IPS DF 6.9 (cell line): Measurements from ENCODE around the gene TCTN1.
"Not testable (repeated sequence)": the region's sequence is repeated elsewhere in the genome, so short reads cannot be mapped to it uniquely, and the experiment has no call there.

ENCODE experiments used
- DNase-seq: peaks from one replicate; pipeline ENCODE4 v3.0.0-alpha.2; 2013; ENCODE audit warnings: low read depth, low spot score
- H3K27ac ChIP-seq: one replicate; pipeline ENCODE4 v1.5.1; 2013; ENCODE audit warnings: low read length, control low read depth
- H3K27me3 ChIP-seq: 2 replicates; pipeline ENCODE4 v1.6.1; 2013; ENCODE audit warnings: mild to moderate bottlenecking, low read length; ENCODE audit not compliant: control insufficient read depth, insufficient read depth
- H3K36me3 ChIP-seq: 2 replicates; pipeline ENCODE4 v1.6.1; 2013; ENCODE audit warnings: low read length; ENCODE audit not compliant: control insufficient read depth, insufficient read depth
- H3K4me1 ChIP-seq: 2 replicates; pipeline ENCODE4 v1.6.1; 2013; ENCODE audit warnings: low read length; ENCODE audit not compliant: control insufficient read depth, insufficient read depth
- H3K4me3 ChIP-seq: 2 replicates; pipeline ENCODE4 v1.5.1; 2013; ENCODE audit warnings: mild to moderate bottlenecking, low read length
- H3K9me3 ChIP-seq: 2 replicates; pipeline ENCODE4 v1.6.1; 2013; ENCODE audit warnings: low read length, inconsistent platforms; ENCODE audit not compliant: control insufficient read depth, insufficient read depth
- WGBS: extraction: QIAGEN DNeasy Blood & Tissue Kit; methylation state at CpG from one replicate; pipeline ENCODE4 v1.1.7; 2013; ENCODE audit warnings: mixed read lengths, missing lambda C conversion rate; ENCODE audit not compliant: insufficient read length, insufficient coverage; 5-methylcytosine and 5-hydroxymethylcytosine counted together

TCTN1 gene

GRCh38 chr12:110639336-110640141, 25.6 kb downstream of the TCTN1 start:
- Histone ChIP-seq H3K9me3 (no peaks in the 10 kb centered on the region), H3K4me1 (no peaks in the 10 kb centered on the region), H3K27me3 (no peaks in the 10 kb centered on the region), H3K36me3 (no peaks in the 10 kb centered on the region), H3K4me3 (no peak overlapping the region), H3K27ac (no peak overlapping the region)
- no peak for DNase-seq
- 100% methylated on average over 1 of the region's 7 CpGs for WGBS

GRCh38 chr12:110640275-110641025, 26.5 kb downstream of the TCTN1 start:
- Histone ChIP-seq H3K4me1 (no peaks in the 10 kb centered on the region), H3K36me3 (no peaks in the 10 kb centered on the region), H3K27me3 (no peaks in the 10 kb centered on the region), H3K9me3 (no peaks in the 10 kb centered on the region), H3K4me3 (no peak overlapping the region), H3K27ac (no peak overlapping the region)
- no CpG with 5 or more reads among the region's 15 CpGs for WGBS
- DNase-seq, result no peak

DNA sequence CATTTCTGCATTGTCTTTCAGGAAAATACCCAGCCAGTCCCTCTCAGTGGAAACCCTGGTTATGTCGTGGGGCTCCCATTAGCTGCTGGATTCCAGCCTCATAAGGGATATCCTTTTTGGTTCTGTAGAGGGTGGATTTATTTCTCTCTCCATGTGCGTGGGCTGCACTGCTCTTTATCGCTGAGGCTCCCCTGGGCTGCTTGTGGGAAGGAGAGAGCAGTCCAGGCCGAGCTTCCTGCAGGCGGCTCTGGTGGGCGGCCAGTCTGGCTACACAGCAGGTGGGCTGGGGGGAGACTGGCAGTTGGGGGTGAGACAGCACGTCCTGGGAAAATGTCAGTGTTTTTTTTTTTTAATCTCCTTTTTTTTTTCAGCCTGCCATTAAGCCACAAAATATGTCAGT, 27.6 kb downstream of the TCTN1 start:
- Histone ChIP-seq H3K9me3 (no peaks in the 10 kb centered on the region), H3K27me3 (no peaks in the 10 kb centered on the region), H3K36me3 (no peaks in the 10 kb centered on the region), H3K4me3 (no peak overlapping the region), H3K27ac (no peak overlapping the region), H3K4me1 (no peaks in the 10 kb centered on the region)
- WGBS, result no CpG with 5 or more reads among the region's 7 CpGs
- no peak for DNase-seq

DNA sequence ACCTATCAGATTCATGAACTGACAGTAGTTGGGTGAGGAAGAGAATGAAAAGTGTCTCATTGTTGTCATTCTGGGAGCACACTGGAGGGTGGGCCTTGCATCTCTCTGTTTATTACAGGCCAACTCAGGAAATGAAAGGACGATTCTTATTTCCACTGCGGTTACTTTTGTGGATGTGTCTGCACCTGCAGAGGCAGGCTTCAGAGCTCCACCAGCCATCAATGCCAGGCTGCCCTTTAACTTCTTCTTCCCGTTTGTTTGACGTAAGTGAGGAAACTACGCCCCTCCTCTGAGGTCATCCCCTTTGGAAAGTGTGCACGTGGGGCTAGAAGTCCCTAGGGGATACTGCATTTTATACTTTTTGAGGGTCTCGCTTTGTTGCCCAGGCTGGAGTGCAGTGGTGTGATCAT, 33.7 kb downstream of the TCTN1 start:
- no peak overlapping the region for H3K4me3 ChIP-seq
- no peak overlapping the region for H3K27ac ChIP-seq
- H3K9me3 ChIP-seq, result no peaks in the 10 kb centered on the region
- DNase-seq, result no peak
- no peaks in the 10 kb centered on the region for H3K27me3 ChIP-seq
- no peaks in the 10 kb centered on the region for H3K4me1 ChIP-seq
- peaks cover 2% of the 10 kb centered on the region; the same call in 1 of the 2 replicates for H3K36me3 ChIP-seq
- no CpG with 5 or more reads among the region's 7 CpGs for WGBS

DNA sequence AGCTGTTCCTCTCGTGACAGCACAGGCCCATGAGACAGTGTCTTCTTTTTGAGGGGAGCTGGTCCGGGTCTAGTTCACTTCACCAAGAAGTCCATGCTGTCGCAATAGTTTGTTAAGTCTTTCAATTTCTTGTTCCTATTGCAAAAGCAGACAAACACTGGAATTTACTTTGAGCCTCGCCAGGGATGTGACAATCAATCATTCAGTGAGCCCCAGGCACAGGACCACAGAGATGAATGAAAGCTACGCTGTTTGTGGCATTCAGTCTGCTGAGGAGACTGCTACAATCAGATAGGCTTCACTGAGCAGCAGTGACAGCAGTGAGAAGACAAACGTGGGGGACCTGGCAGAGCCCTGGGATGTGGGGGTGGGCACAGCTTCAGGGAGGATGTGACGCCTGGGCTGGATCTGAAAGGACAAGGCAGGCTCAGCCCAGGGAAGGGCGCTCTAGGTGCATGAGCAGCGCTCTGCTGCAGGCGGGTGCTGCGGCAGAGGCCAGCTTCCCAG, 35.5 kb downstream of the TCTN1 start:
- WGBS, result no CpG with 5 or more reads among the region's 11 CpGs
- Histone ChIP-seq H3K27ac (no peak overlapping the region), H3K36me3 (peaks cover 2% of the 10 kb centered on the region; the same call in 1 of the 2 replicates), H3K4me3 (no peak overlapping the region), H3K9me3 (no peaks in the 10 kb centered on the region), H3K4me1 (0 out of 2 replicates have a peak, but pooled peaks cover 1% of the 10 kb centered on the region), H3K27me3 (no peaks in the 10 kb centered on the region)
- no peak for DNase-seq

DNA sequence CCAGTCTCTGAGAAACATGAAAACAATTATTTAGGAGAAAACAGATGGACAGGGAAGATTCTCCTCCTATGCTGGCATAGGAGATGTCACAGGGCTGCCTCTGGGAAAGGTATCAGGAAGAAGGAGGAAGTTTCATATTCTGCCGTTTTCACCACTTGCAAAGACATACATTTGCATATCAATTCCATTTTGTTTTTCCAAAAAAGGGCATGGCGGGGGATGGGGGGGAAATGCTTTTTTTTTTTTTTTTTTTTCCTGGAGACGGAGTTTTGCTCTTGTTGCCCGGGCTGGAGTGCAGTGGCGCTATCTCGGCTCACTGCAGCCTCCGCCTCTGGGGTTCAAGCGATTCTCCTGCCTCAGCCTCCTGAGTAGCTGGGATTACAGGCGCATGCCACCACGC, 40.3 kb downstream of the TCTN1 start:
- not testable (repeated sequence) for H3K4me3 ChIP-seq, H3K27ac ChIP-seq, H3K9me3 ChIP-seq, DNase-seq, H3K27me3 ChIP-seq, H3K4me1 ChIP-seq, H3K36me3 ChIP-seq
- WGBS, result no CpG with 5 or more reads among the region's 10 CpGs

GRCh38 chr12:110656071-110656655, 42.2 kb downstream of the TCTN1 start:
- no CpG with 5 or more reads among the region's 11 CpGs for WGBS
- Histone ChIP-seq H3K4me3 (no peak overlapping the region), H3K9me3 (no peaks in the 10 kb centered on the region), H3K27ac (no peak overlapping the region), H3K27me3 (no peaks in the 10 kb centered on the region), H3K4me1 (peaks cover 7% of the 10 kb centered on the region; the same call in 1 of the 2 replicates), H3K36me3 (no peaks in the 10 kb centered on the region)
- no peak for DNase-seq

DNA sequence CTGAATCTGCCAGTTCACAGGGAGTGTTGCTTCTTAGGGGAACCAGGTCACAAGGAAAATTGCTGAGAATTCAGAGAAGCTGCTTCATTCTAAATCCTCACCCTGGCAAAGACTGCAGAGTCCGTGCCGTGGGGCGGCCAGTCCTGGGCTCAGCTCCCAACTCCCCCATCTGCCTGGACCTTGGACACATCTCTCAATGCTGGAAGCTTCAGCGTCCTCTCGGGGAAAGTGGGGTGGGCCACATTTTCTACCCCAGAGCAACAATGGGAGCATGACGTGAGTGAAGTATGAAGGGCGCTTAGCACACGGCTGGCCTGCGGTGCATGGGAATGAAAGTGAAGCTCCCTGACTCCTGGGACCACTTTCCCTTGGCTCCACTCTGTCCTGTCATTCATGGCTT, 43.8 kb downstream of the TCTN1 start:
- Histone ChIP-seq H3K4me3 (no peak overlapping the region), H3K4me1 (peaks cover 7% of the 10 kb centered on the region; the same call in 1 of the 2 replicates), H3K36me3 (no peaks in the 10 kb centered on the region), H3K27me3 (no peaks in the 10 kb centered on the region), H3K9me3 (no peaks in the 10 kb centered on the region), H3K27ac (no peak overlapping the region)
- WGBS, result no CpG with 5 or more reads among the region's 9 CpGs
- no peak for DNase-seq

- peaks cover 7% of the 10 kb centered on the region; the same call in 1 of the 2 replicates for H3K4me1 ChIP-seq
- WGBS, result no CpG with 5 or more reads among the region's 9 CpGs
- H3K27ac ChIP-seq, result no peak overlapping the region
- DNase-seq, result no peak
- H3K4me3 ChIP-seq, result no peak overlapping the region
- H3K9me3 ChIP-seq, result no peaks in the 10 kb centered on the region
- H3K36me3 ChIP-seq, result no peaks in the 10 kb centered on the region
- H3K27me3 ChIP-seq, result no peaks in the 10 kb centered on the region
Observed at GRCh38 chr12:110658242-110658641, 44.3 kb downstream of the TCTN1 start.

DNA sequence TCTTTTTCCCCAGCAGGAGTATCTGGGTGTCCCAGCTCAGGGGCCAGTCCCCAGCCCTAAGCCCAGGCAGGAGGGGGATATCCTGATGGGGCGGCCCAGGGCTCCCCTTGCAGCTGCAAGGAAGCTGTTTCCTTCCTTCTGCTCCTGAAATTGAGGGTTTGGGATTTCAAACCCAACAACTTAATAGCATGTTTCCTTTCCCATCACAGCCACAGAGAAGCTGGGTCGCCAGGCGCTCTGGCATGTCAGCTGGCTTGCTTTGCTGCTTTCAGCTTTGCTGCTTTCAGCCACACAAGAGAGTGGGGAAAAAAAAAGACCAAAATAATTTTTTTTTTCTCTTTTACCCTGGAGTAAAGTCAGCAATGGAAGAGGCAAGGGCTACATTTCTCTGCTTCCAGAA, 44.9 kb downstream of the TCTN1 start:
- peaks cover 7% of the 10 kb centered on the region; the same call in 1 of the 2 replicates for H3K4me1 ChIP-seq
- H3K27me3 ChIP-seq, result no peaks in the 10 kb centered on the region
- H3K9me3 ChIP-seq, result no peaks in the 10 kb centered on the region
- DNase-seq, result no peak
- WGBS, result no CpG with 5 or more reads among the region's 3 CpGs
- H3K36me3 ChIP-seq, result no peaks in the 10 kb centered on the region
- no peak overlapping the region for H3K4me3 ChIP-seq
- no peak overlapping the region for H3K27ac ChIP-seq
